Stimulated activated CD8-positive, alpha-beta memory T cell treated with anti-CD3 and anti-CD28 coated beads, Interleukin-2, amount 100 ng/mL, for 1 hour (primary cell): ENCODE measurements around the gene EPHA6.
"Not testable (repeated sequence)": the region's sequence is repeated elsewhere in the genome, so short reads cannot be mapped to it uniquely, and the experiment has no call there.

Source experiments
- DNase-seq, 2 donors: peaks; one replicate each; pipeline ENCODE4 v3.0.0-alpha.2; 2020; ENCODE audit warnings: low read depth in 2 of 2

EPHA6 gene

GRCh38 chr3:97021778-97022177 lies 207.4 kb downstream of the EPHA6 start:
- DNase-seq = no peak

GRCh38 chr3:97025612-97026011 lies 211.2 kb downstream of the EPHA6 start:
- DNase-seq = not testable (repeated sequence)

GRCh38 chr3:97029972-97030371 lies 215.6 kb downstream of the EPHA6 start:
- DNase-seq = no peak

GRCh38 chr3:97037294-97037943 lies 223.0 kb downstream of the EPHA6 start:
- no peak for DNase-seq

- no peak for DNase-seq
These were observed 229.0 kb downstream of the EPHA6 start for GRCh38 chr3:97043411-97043810.

GRCh38 chr3:97057365-97057764 lies 243.0 kb downstream of the EPHA6 start:
- no peak for DNase-seq

GRCh38 chr3:97059168-97059567 lies 244.8 kb downstream of the EPHA6 start:
- DNase-seq = no peak

- no peak for DNase-seq
These were observed 252.1 kb downstream of the EPHA6 start for GRCh38 chr3:97066531-97066930.

- DNase-seq = no peak
These were observed 255.9 kb downstream of the EPHA6 start for GRCh38 chr3:97070302-97070701.

- DNase-seq = no peak
These were observed 260.2 kb downstream of the EPHA6 start for GRCh38 chr3:97074546-97074945.

GRCh38 chr3:97076673-97077072 lies 262.3 kb downstream of the EPHA6 start:
- no peak for DNase-seq

GRCh38 chr3:97089621-97090020 lies 275.2 kb downstream of the EPHA6 start:
- DNase-seq = no peak

GRCh38 chr3:97102641-97103040 lies 288.2 kb downstream of the EPHA6 start:
- DNase-seq = no peak

GRCh38 chr3:97105989-97106651 lies 291.7 kb downstream of the EPHA6 start:
- DNase-seq = no peak

GRCh38 chr3:97106652-97106989 lies 292.2 kb downstream of the EPHA6 start:
- no peak for DNase-seq

GRCh38 chr3:97108136-97108535 lies 293.7 kb downstream of the EPHA6 start:
- no peak for DNase-seq

- no peak for DNase-seq
These were observed 296.9 kb downstream of the EPHA6 start for GRCh38 chr3:97111244-97111643.

GRCh38 chr3:97121386-97121785 lies 307.0 kb downstream of the EPHA6 start:
- no peak for DNase-seq

GRCh38 chr3:97125902-97126499 lies 311.6 kb downstream of the EPHA6 start:
- no peak for DNase-seq

GRCh38 chr3:97131476-97131875 lies 317.1 kb downstream of the EPHA6 start:
- no peak for DNase-seq

- DNase-seq = no peak
These were observed 324.6 kb downstream of the EPHA6 start for GRCh38 chr3:97138914-97139541.

- no peak for DNase-seq
These were observed 334.5 kb downstream of the EPHA6 start for GRCh38 chr3:97148931-97149330.

- DNase-seq = no peak
These were observed 346.8 kb downstream of the EPHA6 start for GRCh38 chr3:97161169-97161568.
